ENCODE data around the gene SEMA7A.

GRCh38 chr15:74406992-74407705, 26.6 kb downstream of the SEMA7A start:
- no peak for TF ChIP-seq CTCF (IDR thresholded peaks at IDR 0.05; ENCODE audit: low read length)
- TF ChIP-seq EZH2 (optimal IDR thresholded peaks at IDR 0.05; ENCODE audit: low read depth, low read length): no peak
